ENCODE data around the gene NUDT22. TPM values are rescaled to one million over a fixed set of nuclear protein-coding genes. Genes with fewer than 3 reads are reported as not detected.

Gene NUDT22
- total and polyA plus RNA-seq, 2 of the 4 experiments (the other 2 are of a cell fraction), result 21.3 to 44.6 TPM

DNA sequence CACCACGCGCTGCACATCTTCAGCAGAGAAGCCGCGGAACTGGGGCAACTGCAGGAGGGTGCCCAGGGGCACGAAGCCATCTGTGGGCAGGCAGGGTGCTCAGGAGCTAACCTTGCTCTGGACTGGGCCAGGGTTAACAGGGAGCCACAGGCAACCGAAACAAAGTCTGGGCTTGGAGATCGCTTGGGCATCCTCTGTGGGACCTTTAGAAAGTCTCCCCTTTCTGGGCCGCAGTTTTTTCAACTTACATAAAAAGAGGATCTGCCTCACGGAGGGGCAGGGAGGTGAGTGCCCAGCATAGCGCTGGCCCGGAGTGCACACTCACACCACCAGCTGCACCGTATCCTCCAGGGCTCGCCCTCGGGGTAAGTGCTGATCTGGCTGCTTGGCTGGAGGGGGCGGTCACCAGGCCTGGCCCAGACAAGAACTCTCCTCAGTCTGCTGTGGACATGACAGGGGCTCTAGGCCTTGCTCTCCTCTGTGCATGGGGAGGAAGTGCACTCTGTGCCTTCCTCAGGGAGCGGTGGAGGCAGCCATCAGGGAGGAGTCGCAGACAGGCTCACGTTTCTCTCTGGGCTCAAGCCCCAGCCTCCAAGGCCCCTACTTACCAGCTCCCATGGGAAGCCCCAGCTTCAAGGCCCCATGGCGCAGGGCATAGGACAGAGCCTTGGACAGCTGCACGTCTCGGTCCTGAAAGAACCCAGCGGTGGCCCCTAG is 1.0 kb upstream of the NUDT22 start:
- Histone ChIP-seq H2BK20ac (ENCODE audit: low read depth, low read length) (no peak overlapping the region), H3K9ac (ENCODE audit: low read depth, low read length) (peak overlapping the region; percentile 93), H3K56ac (ENCODE audit: extremely low read depth, insufficient read depth, low read length) (no peak overlapping the region), H3K79me1 (ENCODE audit: low read depth in 1 of 2, low read length in 2 of 2) (peaks cover 22 to 54% of the 10 kb centered on the region in 2 experiments; a peak in 3 of 4 replicates), H3K9me1 (ENCODE audit: insufficient read depth, low read length) (peaks cover 19% of the 10 kb centered on the region), H3K4me1 (ENCODE audit: control insufficient read depth, insufficient read depth, low read length) (peaks cover 20% of the 10 kb centered on the region), H2AFZ (replicated peaks; ENCODE audit: low read length, poor library complexity) (peak overlapping the region; percentile 99), H3K4me3 (ENCODE audit: insufficient read depth, low read depth, low read length) (peak overlapping the region; percentile 95), H2BK15ac (ENCODE audit: low read depth, low read length) (no peak overlapping the region), H3K4ac (ENCODE audit: low read depth, low read length) (peak overlapping the region; percentile 95), H3K14ac (replicated peaks; ENCODE audit: low read depth, low read length) (peak overlapping the region; percentile 95), H3K18ac (ENCODE audit: low read depth, low read length) (no peak overlapping the region), H4K8ac (ENCODE audit: low read depth in 2 of 2, low read length in 2 of 2) (peak overlapping the region; percentile 86 to 99; a peak in 2 of 4 replicates), H3K9me3 (ENCODE audit: control insufficient read depth, insufficient read depth, low read length) (no peaks in the 10 kb centered on the region), H3K4me2 (ENCODE audit: low read depth, low read length) (peak overlapping the region; percentile 95), H3K23ac (ENCODE audit: low read depth, low read length) (peak overlapping the region; percentile 92), H3K27ac (ENCODE audit: insufficient read depth, low read length) (peak overlapping the region; percentile 85; the same call in 1 of the 2 replicates), H3K36me3 (ENCODE audit: control insufficient read depth, insufficient read depth, low read length) (peaks cover 5% of the 10 kb centered on the region), H2BK120ac (ENCODE audit: low read depth, low read length) (no peak overlapping the region), H2AK5ac (ENCODE audit: low read depth, low read length) (peak overlapping the region; percentile 94), H2AK9ac (replicated peaks; ENCODE audit: low read depth, low read length, poor library complexity) (peak overlapping the region; percentile 100), H2BK5ac (ENCODE audit: low read depth, low read length, poor library complexity, severe bottlenecking) (peak overlapping the region; percentile 90), H4K5ac (ENCODE audit: low read depth, low read length) (no peak overlapping the region), H4K20me1 (ENCODE audit: insufficient read depth, low read length) (no peaks in the 10 kb centered on the region; the same call in 1 of the 2 replicates), H4K91ac (ENCODE audit: insufficient read depth, low read depth, low read length) (peak overlapping the region; percentile 92; the same call in 1 of the 2 replicates), H3K27me3 (ENCODE audit: control insufficient read depth, insufficient read depth, low read length) (no peaks in the 10 kb centered on the region)
- DNase-seq, result no peak
- BruUV-seq (replicated peaks), result no TSS peak
- POLR2A ChIA-PET (ENCODE audit: unreplicated experiment), result no interaction called here
- intact Hi-C loops (cut with micrococcal nuclease) (no loop called here), dilution Hi-C loops (cut with HindIII; ENCODE audit: low sequenced_read_pairs, unreplicated experiment) (no loop called here), in situ Hi-C loops (cut with MboI; ENCODE audit: low sequenced_read_pairs) (no loop called here)
- CTCF ChIA-PET, result no interaction called here
- no peak for ATAC-seq (ENCODE audit: low read depth)
- WGBS, 2 experiments (ENCODE audit: extremely low coverage in 2 of 2, insufficient read length in 1 of 2), result 86% methylated on average over 9 of the region's 22 CpGs; no CpG with 5 or more reads in 1 of the 2 experiments
- TF ChIP-seq RAD21 (IDR thresholded peaks at IDR 0.05; ENCODE audit: low read length) (no peak), CEBPB (IDR thresholded peaks at IDR 0.05; ENCODE audit: low read depth, low read length) (no peak), MAZ (IDR thresholded peaks at IDR 0.05; ENCODE audit: borderline replicate concordance, low read depth, low read length) (no peak), MXI1 (IDR thresholded peaks at IDR 0.05; ENCODE audit: borderline replicate concordance, low read depth, low read length) (no peak), RFX5 (IDR thresholded peaks at IDR 0.05; ENCODE audit: low read depth, low read length) (no peak), CHD1 (IDR thresholded peaks at IDR 0.05; ENCODE audit: low read depth, low read length) (no peak), RCOR1 (IDR thresholded peaks at IDR 0.05; ENCODE audit: insufficient replicate concordance, low read length) (no peak), FOS (IDR thresholded peaks at IDR 0.05; ENCODE audit: low read depth, low read length) (no peak), BHLHE40 (IDR thresholded peaks at IDR 0.05; ENCODE audit: low read depth, low read length) (no peak), POLR2A (IDR thresholded peaks at IDR 0.05; ENCODE audit: low read depth, low read length) (no peak), SMC3 (IDR thresholded peaks at IDR 0.05; ENCODE audit: low read depth, low read length) (no peak), NFE2L2 (IDR thresholded peaks at IDR 0.05; ENCODE audit: low read depth, low read length) (no peak)
- TF ChIP-seq, protein P1, sequence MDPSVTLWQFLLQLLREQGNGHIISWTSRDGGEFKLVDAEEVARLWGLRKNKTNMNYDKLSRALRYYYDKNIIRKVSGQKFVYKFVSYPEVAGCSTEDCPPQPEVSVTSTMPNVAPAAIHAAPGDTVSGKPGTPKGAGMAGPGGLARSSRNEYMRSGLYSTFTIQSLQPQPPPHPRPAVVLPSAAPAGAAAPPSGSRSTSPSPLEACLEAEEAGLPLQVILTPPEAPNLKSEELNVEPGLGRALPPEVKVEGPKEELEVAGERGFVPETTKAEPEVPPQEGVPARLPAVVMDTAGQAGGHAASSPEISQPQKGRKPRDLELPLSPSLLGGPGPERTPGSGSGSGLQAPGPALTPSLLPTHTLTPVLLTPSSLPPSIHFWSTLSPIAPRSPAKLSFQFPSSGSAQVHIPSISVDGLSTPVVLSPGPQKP (IDR thresholded peaks at IDR 0.05; ENCODE audit: borderline replicate concordance, low read depth, low read length), result no peak
- TF ChIP-seq, protein P2, sequence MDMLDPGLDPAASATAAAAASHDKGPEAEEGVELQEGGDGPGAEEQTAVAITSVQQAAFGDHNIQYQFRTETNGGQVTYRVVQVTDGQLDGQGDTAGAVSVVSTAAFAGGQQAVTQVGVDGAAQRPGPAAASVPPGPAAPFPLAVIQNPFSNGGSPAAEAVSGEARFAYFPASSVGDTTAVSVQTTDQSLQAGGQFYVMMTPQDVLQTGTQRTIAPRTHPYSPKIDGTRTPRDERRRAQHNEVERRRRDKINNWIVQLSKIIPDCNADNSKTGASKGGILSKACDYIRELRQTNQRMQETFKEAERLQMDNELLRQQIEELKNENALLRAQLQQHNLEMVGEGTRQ (IDR thresholded peaks at IDR 0.05; ENCODE audit: low read depth, low read length), result no peak
- TF ChIP-seq, protein P3, sequence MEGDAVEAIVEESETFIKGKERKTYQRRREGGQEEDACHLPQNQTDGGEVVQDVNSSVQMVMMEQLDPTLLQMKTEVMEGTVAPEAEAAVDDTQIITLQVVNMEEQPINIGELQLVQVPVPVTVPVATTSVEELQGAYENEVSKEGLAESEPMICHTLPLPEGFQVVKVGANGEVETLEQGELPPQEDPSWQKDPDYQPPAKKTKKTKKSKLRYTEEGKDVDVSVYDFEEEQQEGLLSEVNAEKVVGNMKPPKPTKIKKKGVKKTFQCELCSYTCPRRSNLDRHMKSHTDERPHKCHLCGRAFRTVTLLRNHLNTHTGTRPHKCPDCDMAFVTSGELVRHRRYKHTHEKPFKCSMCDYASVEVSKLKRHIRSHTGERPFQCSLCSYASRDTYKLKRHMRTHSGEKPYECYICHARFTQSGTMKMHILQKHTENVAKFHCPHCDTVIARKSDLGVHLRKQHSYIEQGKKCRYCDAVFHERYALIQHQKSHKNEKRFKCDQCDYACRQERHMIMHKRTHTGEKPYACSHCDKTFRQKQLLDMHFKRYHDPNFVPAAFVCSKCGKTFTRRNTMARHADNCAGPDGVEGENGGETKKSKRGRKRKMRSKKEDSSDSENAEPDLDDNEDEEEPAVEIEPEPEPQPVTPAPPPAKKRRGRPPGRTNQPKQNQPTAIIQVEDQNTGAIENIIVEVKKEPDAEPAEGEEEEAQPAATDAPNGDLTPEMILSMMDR (conservative IDR thresholded peaks at IDR 0.05; ENCODE audit: low read depth, low read length), result no peak

Data from IMR-90 (cell line).